Transverse colon (tissue), 4 donors: Measurements from ENCODE around the gene MCC. TPM values are rescaled to one million over a fixed set of nuclear protein-coding genes. Genes with fewer than 3 reads are reported as not detected.

Source experiments
- DNase-seq: peaks from one replicate; pipeline ENCODE4 v3.0.0-alpha.2; 2019
- H3K27ac ChIP-seq, 4 donors: fragments of 200-600 bp; sonication (generic); 2 replicates each; pipeline ENCODE4 v1.5.1; 2016 to 2018; ENCODE audit warnings: inconsistent platforms in 4 of 4
- H3K27me3 ChIP-seq: fragments of 200-600 bp; sonication (generic); 2 replicates; pipeline ENCODE4 v1.5.1; 2017; ENCODE audit warnings: inconsistent platforms
- H3K36me3 ChIP-seq, 4 donors: fragments of 200-600 bp; sonication (generic); 2 replicates each; pipeline ENCODE4 v1.5.1; 2017 to 2019; ENCODE audit warnings: inconsistent platforms in 4 of 4
- H3K4me1 ChIP-seq, 4 donors: fragments of 200-600 bp; sonication (generic); 2 replicates each; pipeline ENCODE4 v1.5.1; 2017 to 2020; ENCODE audit warnings: inconsistent platforms in 4 of 4
- H3K4me3 ChIP-seq, 4 donors: fragments of 200-600 bp; sonication (generic); 1 replicate in 1 of 4; 2 replicates in 3 of 4; pipeline versions ENCODE4 v1.5.1 to v1.6.1; 2017 to 2019; ENCODE audit warnings: inconsistent platforms in 4 of 4
- H3K9me3 ChIP-seq, 2 donors: fragments of 200-600 bp; sonication (generic); 2 replicates each; pipeline ENCODE4 v1.5.1; 2017 to 2019; ENCODE audit warnings: inconsistent platforms in 2 of 2
- CTCF ChIP-seq, 5 experiments: fragments of 200-600 bp in 3 of 5; fragments of 450-650 bp in 2 of 5; sonication (generic) in 3 of 5; IDR thresholded peaks; 1 replicate in 2 of 5; 2 replicates in 3 of 5; pipeline ENCODE4 v1.5.1; 2016 to 2017; ENCODE audit warnings: antibody characterized with exemption in 5 of 5, inconsistent platforms in 3 of 5, mild to moderate bottlenecking in 2 of 5, moderate library complexity in 1 of 5
- EP300 ChIP-seq: sonication (generic); formaldehyde crosslinking; IDR thresholded peaks from one replicate; pipeline ENCODE4 v1.6.1; 2017; ENCODE audit warnings: antibody characterized with exemption, low read depth
- POLR2A ChIP-seq: fragments of 450-650 bp; IDR thresholded peaks from one replicate; pipeline ENCODE4 v1.6.1; 2016; ENCODE audit warnings: antibody characterized with exemption, mild to moderate bottlenecking, moderate library complexity
- POLR2AphosphoS5 ChIP-seq, 3 donors: sonication (generic); formaldehyde crosslinking; IDR thresholded peaks; one replicate each; pipeline ENCODE4 v1.6.1; 2016; ENCODE audit warnings: antibody characterized with exemption in 3 of 3
- WGBS, 2 donors: methylation state at CpG; one replicate each; pipeline ENCODE4 v1.1.5; 2018; ENCODE audit warnings: low coverage in 1 of 2; 5-methylcytosine and 5-hydroxymethylcytosine counted together
- in situ Hi-C, 4 donors: fragments of 200-750 bp; cut with MboI; loops; one replicate each; pipeline versions ENCODE4 v1.15.0 to v1.15.1; 2017; ENCODE audit warnings: low sequenced_read_pairs in 3 of 4, low pct_ligation_motif_present in 1 of 4, low pct_unique_long_range_greater_than_20kb in 1 of 4
- intact Hi-C: fragments of 100-400 bp; cut with DNase I; formaldehyde crosslinking; loops from one replicate; pipeline ENCODE4 v1.15.1; 2023; ENCODE audit warnings: low total_unique reads
- total RNA-seq, 4 donors: library from RNA; depleted of rRNA; stranded (reverse); fragments of >200 nt; gene quantifications; one replicate each; pipeline ENCODE4 v1.1.0, GENCODE V29; 2016

The MCC gene
- total RNA-seq, 4 donors from 2014 or later = 2.6 to 28.4 (median 16.4) TPM

GRCh38 chr5:113103330-113103729 is 384.9 kb downstream of the MCC start:
- in situ Hi-C loops (no loop called here), intact Hi-C loops (no loop called here)
- no peaks in the 10 kb centered on the region for H3K36me3 ChIP-seq
- no peaks in the 10 kb centered on the region for H3K4me1 ChIP-seq
- no peak for TF ChIP-seq CTCF (IDR thresholded peaks at IDR 0.05)
- no peak for TF ChIP-seq POLR2A
- TF ChIP-seq POLR2AphosphoS5 (IDR thresholded peaks at IDR 0.05) = no peak
- no peak for TF ChIP-seq EP300
- no peaks in the 10 kb centered on the region for H3K27me3 ChIP-seq
- no peak for DNase-seq
- 72 to 100% methylated on average over 2 to 3 of the region's 3 CpGs for WGBS, 2 donors
- no peak overlapping the region for H3K4me3 ChIP-seq
- no peaks in the 10 kb centered on the region for H3K9me3 ChIP-seq
- no peak overlapping the region for H3K27ac ChIP-seq

DNA sequence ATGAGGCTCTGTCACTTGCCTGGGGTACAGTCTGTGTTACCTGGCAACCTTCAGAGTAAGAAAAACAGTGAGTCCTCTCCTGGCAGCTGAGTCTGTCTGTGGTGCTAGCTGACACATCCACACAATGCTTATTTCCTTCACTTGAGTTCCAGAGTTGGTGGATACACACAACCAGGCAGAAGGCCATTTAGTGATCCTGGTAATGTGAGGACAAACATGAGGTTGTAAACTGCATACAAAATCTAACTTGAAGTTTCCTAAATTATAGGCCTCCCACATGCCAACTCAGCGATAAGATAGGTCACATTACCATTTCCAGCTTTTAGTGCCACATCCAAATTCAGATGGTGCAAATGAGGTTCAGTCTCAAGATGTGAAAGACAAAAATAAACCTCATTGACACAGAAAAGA is 386.1 kb downstream of the MCC start:
- no peak overlapping the region for H3K4me3 ChIP-seq
- H3K27me3 ChIP-seq = no peaks in the 10 kb centered on the region
- H3K36me3 ChIP-seq = no peaks in the 10 kb centered on the region
- in situ Hi-C loops = no loop called here
- TF ChIP-seq POLR2A (no peak), EP300 (no peak), CTCF (IDR thresholded peaks at IDR 0.05) (no peak), POLR2AphosphoS5 (IDR thresholded peaks at IDR 0.05) (no peak)
- H3K9me3 ChIP-seq = no peaks in the 10 kb centered on the region
- intact Hi-C loops = no loop called here
- WGBS, 2 donors = 100% methylated on average over 1 of the region's 1 CpG; no CpG with 5 or more reads in 1 of the 2 donors
- no peak overlapping the region for H3K27ac ChIP-seq
- no peaks in the 10 kb centered on the region for H3K4me1 ChIP-seq
- DNase-seq = no peak

DNA sequence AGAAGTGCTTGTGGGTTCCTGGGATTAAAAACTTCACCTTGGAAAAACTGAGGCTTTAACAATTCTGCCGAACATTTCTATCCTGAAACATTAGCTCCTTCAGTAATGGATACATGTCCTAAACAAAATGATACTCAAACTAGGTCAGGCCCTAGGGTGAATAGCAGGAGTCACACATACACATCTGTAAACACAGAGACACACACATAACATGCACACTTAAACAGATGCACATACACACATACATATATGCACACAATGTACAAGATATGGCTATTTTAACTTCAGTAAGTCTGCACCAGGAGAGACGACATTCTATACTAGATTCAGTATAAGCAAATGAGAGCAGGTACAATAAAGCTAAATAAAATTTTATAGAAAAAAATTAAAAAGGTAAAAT is 387.3 kb downstream of the MCC start:
- Histone ChIP-seq H3K9me3 (no peaks in the 10 kb centered on the region), H3K27me3 (no peaks in the 10 kb centered on the region), H3K27ac (no peak overlapping the region), H3K36me3 (no peaks in the 10 kb centered on the region), H3K4me1 (no peaks in the 10 kb centered on the region), H3K4me3 (no peak overlapping the region)
- DNase-seq = no peak
- intact Hi-C loops = no loop called here
- in situ Hi-C loops = no loop called here
- WGBS, 2 donors = 89 to 100% methylated on average over 2 of the region's 2 CpGs
- TF ChIP-seq POLR2AphosphoS5 (IDR thresholded peaks at IDR 0.05) = no peak
- no peak for TF ChIP-seq CTCF (IDR thresholded peaks at IDR 0.05)
- TF ChIP-seq POLR2A = no peak
- no peak for TF ChIP-seq EP300

GRCh38 chr5:113099822-113100221 is 388.4 kb downstream of the MCC start:
- Histone ChIP-seq H3K9me3 (no peaks in the 10 kb centered on the region), H3K4me3 (no peak overlapping the region), H3K36me3 (no peaks in the 10 kb centered on the region), H3K4me1 (no peaks in the 10 kb centered on the region), H3K27ac (no peak overlapping the region), H3K27me3 (no peaks in the 10 kb centered on the region)
- in situ Hi-C loops = no loop called here
- intact Hi-C loops = no loop called here
- DNase-seq = no peak
- TF ChIP-seq POLR2A = no peak
- no peak for TF ChIP-seq EP300
- TF ChIP-seq CTCF (IDR thresholded peaks at IDR 0.05) = no peak
- no peak for TF ChIP-seq POLR2AphosphoS5 (IDR thresholded peaks at IDR 0.05)
- 78 to 82% methylated on average over 3 to 4 of the region's 4 CpGs for WGBS, 2 donors
